GM21717 (cell line): ENCODE measurements around the gene CABP4.
"Not testable (repeated sequence)": the region's sequence is repeated elsewhere in the genome, so short reads cannot be mapped to it uniquely, and the experiment has no call there.

Experiments
- ATAC-seq: cut with Tn5 transposase; IDR thresholded peaks from one replicate; pipeline ENCODE4 v1.9.1; 2021; ENCODE audit warnings: mild to moderate bottlenecking, moderate library complexity; ENCODE audit not compliant: unreplicated experiment

CABP4 gene

DNA sequence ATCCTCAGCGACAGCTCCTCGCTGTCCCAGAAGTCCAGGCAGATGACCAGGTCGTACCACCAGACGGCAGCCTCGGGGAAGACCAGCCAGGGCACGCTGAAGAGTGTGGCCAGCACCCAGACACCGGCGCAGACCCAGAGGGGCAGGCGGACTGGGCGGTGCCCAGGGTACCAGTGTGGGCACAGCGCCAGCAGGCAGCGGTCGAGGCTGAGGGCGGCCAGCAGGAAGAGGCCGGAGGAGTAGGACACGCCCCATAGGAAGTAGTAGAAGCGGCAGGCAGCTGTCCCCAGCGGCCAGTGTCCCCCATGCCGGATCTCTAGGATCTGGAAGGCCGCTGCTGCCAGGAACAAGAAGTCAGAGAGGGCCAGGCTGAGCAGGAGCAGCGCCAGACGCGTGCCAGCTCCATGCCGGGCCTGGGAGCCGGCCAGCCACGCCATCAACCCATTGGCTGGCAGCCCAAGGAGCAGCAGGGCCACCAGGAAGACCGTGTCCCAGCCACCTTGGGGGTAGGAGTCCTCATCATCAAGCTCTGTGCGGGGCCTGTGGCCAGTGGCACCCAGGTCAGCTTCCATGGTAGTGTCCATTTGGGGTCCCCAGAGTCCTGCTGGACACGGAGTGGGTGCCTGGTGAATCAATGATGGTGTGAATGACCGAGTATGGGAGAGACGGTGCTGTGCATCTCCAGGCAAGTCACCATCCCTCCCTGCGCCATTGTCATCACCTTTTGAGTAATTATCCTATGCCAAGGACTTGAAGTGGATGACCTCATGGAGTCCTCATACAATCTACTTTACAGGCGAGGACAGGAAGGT, 2.8 kb upstream of the CABP4 start, which contains the start of gene GPR152:
TSS of gene GPR152 (minus strand) at position 589 of the 812 bp plus-strand sequence. CDS start at position 584, 5 bp downstream.
- ATAC-seq: no peak

DNA sequence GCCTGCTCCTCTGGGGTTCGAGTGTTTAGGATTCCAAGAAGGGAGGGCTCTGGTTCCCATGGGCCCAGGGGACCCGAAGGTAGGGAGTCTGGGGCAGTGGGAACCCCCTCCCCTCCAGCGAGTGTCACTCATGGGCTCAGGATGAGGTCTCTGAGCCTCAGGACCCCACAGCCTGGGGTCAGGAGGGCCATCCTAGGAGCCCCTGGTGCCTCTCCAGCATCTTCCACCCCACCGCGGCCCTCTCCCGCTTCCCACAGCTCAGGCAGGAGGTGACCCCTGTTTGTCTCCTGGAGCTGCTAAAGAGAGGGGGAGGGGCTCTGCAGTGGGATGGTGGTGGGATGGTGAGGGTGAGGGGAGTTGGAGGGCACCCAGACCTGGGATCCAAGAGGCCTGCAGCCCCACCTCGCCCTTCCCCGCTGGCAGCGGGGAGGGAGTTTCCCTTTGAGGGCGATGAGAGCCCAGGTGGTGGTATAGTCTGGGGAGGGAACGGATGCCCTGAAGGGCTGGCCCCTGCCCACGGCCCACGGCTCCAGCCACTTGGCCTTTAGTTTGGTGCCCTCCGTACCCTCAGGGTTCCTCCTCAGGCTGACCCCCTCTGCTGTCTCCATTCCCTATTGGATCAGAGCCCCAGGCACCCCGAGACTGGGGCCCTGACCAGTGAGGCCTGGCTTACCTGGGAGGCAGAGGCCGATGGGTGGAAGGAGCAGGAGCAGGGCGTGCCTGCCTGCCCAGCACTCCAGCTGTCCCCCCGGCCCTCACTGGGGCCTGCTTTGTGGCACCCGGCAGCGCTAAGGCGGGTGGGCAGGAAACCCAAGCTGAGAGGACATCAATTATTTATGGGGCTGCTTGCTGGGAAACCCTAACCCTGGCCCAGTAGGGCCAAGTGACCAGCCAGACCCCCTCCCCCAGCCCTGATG, 1.1 kb upstream of the CABP4 start:
- no peak for ATAC-seq

DNA sequence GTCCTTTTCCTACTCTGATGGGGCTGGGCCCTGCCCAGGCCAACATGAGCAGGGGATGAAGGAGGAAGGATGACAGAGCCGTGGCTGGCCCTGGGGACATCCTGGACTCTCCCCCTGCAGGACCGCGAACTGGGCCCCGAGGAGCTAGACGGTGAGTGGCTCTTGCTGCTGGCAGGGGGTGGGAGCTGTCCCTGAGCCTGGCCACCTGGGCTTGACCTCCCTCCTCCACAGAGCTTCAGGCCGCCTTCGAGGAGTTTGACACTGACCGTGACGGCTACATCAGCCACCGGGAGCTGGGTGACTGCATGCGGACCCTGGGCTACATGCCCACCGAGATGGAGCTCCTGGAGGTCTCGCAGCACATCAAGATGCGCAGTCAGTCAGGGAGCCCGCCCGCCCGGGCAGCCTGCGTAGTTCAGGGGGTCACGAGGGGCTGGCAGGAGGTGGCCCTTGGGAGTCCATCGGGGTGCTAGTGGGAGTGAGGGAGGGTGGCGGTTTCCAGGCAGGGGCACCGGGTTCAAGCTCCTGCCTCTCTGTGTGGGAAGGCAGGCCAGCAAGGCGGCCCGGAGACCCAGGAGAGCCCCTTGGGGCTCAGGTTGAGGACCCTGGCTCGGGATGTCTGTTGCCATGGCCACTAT, 1.0 kb downstream of the CABP4 start:
- ATAC-seq: no peak

DNA sequence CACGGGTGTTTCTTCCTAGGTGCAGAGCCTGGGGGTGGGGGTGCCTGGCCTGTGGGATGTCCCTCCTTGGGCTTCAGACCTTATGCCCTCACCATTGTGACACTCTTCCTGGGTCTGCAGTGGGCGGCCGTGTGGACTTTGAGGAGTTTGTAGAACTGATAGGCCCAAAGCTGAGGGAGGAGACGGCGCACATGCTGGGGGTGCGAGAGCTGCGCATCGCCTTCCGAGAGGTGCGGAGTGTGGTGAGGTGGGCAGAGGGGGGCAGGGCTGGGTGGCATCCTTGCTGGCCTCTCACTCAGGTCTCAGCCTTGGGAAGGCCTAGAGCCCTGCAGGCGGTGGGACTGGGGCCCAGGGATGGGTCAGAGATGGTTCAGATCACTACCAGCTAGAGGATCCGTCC, 2.3 kb downstream of the CABP4 start:
- ATAC-seq: no peak

DNA sequence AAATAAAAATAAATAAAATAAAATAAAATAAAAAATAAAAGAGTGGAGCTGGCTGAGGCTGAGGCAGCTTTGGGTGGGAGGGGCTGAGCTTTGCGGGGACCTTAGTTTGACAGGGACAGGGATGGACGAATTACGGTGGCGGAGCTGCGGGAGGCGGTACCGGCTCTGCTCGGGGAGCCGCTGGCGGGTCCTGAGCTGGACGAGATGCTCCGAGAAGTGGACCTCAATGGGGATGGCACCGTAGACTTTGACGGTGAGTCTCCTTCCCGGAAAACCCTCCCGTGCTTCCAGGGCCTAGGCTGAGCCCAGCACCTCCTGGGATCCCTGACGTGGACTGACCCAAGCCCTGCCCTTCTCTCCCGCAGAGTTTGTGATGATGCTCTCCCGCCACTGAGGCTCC, 3.1 kb downstream of the CABP4 start:
- no peak for ATAC-seq

DNA sequence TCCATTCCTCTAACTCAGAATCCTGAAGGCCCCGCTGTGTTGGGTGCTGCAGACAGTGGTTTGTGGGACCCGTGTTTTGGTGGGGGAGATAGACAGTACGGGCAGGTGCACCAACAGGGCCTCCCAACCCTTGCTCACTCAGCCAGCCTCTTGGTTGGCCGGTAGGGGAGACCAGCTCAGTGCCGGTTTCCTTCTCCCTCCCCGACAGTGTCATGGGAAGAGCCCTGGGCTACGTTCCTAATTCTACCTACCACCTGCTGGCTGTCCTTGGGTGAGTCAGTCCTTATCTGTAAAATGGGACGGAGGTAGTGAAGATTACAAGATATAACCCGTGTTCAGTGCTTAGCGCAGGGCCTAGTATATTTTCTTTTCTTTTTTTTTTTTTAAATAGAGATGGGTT, 8.0 kb downstream of the CABP4 start:
- no peak for ATAC-seq

DNA sequence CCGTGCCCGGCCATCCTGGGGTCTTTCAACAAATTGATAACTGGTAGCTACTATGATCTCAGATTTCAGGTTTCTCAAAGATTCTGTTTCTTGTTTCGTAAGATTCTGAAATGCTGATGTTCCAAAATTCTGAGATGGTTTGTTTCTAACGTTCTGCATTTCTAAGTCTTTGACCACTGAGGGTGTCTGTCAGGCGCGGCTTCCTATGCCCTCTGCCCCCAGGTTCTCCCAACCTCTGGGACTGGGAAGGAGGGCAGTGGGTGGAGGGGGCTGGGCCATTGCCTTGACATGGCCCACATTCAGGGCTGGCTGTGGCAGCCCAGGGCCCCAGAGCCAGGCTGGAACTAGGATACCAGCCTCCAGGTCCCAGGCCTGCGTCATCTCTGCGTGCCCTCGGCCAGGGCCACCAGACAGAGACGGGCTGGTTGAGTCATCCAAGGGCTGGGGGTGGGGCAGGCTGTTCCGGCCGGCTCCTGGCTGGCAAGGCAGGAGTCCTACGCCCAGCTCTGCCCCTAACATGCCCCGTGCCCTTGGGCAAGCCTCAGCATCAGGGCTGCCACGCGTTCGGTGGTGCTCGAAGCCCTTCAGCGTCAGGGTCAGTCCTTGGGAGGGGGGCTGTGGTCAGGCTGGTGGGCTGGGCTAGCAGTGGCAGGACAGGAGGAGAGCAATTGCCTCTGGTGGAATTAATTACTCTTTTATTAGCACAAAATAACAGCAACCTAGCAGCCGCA, 8.7 kb downstream of the CABP4 start:
- ATAC-seq: no peak

DNA sequence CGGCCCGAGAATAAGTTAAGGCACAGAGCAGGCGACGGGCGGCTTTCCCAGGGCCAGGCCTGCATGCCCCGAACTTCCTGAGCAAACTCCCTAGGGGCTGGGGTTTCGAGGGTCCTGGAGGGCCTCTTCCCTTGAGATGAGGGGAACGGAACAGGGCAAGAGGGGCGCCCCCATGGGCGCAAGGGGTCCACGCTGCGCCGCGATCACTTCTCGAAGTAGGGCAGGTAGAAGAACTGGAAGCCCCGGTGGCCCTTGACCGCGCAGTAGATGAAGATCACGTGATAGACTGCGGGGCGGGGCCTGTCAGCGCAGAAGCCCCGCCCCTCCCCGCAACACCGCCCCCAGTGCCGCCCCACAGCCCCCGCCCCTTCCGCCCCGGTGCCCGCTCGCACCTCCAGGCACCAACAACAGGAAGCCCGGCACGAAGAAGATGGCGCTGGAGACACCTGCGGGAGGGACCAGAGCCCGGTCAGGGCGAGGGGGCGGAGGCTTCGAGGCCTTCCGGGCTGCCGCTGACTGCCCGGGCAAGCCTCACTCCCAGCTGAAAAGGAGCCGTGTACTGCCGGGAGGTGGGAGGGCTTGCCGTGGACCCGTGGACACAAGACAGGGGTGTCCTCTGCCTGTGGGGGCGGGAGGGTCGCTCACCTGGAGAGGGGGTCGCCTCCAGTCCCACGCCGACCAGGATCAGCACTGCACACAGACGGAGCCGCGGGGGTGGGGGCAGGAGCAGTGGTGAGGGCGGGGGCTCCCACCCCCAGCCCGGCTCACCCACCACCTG, 9.4 kb downstream of the CABP4 start:
- peak; percentile 33 for ATAC-seq

DNA sequence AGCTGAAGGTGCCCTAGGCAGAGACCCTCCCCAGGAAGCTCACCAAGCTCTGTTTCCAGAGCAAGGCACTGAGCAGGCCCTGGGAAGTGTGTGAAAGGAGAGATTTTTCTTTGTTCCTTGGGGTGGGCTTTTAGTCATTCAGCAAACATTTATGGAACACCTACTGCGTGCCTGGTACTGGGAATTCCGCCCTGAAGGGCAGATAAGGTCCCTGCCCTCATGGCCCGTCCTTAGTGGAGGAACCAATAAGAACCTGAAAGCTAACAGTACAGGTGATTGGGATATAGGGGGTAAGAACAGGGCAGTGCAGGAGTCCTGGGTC, 10.0 kb downstream of the CABP4 start:
- ATAC-seq: no peak

DNA sequence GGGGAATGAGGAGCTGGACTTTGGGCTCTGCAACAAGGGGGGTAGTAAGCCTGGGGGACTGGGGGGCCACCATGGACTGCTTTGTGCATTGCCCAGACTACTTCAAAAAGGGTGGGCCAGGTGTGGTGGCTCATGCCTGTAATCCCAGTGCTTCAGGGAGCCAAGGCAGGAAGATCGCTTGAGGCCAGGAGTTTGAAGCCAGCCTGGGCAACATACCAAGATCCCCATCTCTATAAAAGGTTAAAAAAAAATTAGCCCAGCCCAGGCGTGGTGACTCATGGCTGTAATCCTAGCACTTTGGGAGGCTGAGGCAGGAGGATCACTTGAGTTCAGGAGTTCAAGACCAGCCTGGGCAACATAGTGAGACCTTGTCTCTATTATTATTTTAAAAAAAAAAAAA, 10.4 kb downstream of the CABP4 start:
- ATAC-seq: not testable (repeated sequence)

DNA sequence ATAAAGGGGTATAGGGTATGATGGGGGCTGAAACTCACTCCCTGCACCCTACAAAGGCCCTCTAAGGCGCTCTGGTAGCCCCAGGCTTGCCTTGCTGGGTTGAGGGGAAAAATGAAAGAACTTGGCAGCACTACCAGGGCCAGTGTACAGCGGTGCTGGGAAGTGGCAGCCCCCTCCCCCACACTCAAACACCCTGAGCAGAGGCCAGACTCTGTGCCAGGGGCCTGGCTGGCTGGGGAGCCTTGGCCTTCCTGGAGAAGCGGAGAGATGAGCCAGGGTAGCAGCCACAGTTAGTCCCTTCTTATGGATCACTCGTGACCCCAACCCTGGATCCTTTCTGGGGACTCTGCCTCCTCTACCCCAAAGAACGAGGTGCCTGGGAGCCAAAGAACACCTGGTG, 11.2 kb downstream of the CABP4 start:
- no peak for ATAC-seq

DNA sequence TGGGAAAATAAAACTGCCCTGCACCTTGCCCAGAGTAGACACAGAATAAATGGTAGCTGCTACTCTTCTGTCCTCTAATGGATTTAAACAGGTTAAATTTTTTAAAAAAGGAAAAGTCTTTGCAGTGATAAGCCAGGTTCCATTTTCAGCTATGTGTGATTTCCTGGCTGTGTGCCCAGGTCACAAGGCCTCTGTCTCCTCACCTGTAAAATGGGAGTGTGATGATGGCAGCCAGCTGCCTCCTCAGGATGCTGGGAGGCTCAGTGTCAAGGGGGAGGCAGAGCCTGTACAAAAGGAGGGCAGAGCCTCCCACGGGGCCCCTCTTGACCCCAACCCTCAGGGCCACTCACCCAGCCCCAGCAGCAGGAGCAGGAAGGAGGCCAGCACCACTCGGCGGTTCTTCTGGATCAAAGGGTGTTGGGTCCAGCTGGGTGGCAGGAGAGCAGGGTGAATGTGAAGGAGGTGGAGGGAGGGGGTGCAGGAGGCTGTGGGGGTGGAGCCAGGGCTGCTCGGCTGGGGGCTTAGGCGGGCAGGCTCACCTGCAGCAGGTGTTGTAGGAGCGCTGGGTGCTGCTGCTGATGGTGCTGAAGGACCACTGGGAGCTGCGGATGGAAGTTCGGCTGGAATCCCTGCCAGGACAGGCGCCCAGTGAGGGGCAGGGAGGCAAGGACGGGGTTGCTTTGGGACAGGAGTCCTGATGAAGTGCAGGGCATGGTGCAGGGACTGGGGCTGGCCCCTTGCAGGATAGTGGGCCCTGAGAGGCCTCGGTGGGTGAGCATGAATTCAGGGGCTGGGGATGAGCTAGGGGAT, 12.0 kb downstream of the CABP4 start:
- no peak for ATAC-seq

DNA sequence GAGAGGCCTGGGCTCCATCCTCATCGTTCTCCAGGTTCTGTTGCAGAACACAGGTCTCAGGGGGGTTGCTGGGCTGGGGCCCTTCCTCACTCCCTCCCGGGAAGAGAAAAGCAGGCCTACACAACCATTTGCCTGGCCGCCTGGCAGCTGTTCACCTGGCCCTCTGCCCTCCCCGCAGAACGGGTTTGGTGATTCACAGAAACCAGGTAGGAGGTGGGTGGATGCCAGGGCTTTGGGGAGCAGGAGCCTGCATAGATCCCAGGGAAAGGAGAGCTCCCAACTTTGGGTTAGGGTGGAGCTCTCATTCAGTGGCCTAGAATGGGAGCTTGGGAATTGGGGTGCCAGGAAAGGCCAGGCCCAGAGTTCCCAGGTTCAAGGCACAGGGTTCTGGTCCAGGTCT, 12.9 kb downstream of the CABP4 start:
- no peak for ATAC-seq

DNA sequence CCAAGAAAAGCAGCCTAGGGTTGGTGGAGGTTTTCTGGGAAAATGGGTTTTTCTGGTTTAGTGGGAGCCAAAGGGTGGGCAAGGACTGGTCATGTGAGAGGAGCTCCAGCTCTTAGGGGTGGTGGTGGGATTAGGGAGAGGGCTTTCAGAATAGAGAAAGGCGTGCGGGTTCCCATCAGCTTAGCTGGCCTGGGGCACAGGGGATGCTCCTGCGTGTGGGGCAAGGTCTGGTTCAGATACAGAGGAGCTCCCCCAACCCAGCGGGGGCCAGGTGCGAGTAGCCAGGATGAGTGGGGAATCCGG, 13.3 kb downstream of the CABP4 start:
- no peak for ATAC-seq

DNA sequence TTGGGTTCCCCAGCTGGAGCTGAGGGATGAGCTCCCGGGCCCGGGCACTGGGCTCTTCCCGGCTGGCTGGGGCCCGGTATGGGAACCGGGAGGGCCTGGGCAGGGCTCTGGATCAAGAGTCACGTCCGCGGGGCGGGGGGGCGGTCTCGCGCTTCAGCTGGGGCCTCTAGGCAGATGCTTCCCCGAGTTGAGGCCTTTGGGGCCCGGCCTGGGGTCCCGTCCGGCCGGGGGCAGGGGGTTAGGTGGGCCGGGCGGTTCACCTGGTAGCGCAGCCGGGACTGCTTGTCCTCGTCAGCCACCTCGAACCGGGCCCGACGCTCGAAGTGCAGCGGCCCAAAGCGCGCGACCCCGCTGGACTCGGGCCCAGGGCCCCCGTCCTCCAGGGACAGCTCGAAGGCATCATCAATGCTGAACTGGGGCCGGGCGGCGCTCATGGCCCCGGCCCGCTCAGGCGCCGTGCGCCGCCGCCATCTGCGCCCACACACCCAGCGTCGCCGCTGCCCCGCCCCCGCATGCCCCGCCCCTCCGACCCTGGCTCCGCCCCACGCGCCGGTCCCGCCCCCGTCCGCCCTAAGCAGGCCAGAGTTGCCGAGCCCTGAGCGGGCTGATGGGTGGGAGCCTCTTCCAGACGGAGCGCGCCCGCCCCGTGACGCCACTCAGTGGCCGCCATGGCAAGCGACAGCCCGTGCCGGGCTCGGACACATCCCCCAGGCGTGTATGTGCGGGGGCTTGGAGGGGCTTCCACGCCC, 13.8 kb downstream of the CABP4 start, which contains the start of gene TMEM134:
TSS of gene TMEM134 (minus strand) at position 493 of the 749 bp plus-strand sequence. CDS start at position 434, 59 bp downstream.
- peak; percentile 65 for ATAC-seq

DNA sequence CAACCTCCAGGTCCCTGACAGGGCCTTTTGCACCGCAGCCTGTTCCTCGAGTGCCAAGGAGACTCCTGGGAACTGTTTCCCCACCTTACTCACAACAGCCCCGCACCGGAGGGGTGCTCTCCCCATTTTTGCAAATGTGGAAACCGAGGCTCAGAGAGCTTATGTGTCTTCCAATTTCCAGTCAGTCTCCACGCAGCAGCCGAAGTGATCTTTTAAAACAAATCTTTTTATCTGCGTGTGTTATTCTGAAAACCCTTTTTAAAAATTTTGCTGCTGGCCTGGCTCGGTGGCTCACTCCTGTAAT, 14.3 kb downstream of the CABP4 start:
- no peak for ATAC-seq

DNA sequence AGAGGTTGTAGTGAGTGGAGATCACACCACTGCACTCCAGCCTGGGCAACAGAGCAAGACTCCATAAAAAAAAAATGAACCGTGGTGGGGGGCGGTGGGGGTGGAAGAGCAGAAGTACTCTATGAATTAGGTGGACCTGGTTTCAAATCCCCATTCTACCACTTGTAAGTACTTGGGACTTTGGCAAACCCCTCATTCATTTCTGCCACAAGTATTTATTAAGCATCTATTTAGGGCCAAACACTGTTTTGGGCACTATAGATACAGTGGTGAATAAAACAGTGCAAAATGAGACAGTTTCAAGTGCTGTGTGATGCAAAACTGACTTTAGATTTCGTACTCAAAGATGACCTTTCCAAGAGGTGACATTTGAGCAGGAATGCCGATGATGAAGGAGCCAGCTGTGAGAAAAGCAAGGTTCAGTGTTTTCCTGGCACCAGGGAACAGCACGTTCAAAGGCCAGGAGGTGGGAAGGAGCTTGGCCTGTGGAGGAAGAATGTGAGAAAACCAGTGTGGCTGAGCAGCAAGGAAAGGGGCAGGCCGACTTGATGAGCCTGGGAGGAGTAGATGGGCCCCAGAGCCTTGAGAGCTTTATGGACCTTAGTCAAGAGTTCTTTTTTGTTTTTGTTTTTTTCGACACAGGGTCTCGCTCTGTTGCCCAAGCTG, 15.3 kb downstream of the CABP4 start:
- no peak for ATAC-seq

DNA sequence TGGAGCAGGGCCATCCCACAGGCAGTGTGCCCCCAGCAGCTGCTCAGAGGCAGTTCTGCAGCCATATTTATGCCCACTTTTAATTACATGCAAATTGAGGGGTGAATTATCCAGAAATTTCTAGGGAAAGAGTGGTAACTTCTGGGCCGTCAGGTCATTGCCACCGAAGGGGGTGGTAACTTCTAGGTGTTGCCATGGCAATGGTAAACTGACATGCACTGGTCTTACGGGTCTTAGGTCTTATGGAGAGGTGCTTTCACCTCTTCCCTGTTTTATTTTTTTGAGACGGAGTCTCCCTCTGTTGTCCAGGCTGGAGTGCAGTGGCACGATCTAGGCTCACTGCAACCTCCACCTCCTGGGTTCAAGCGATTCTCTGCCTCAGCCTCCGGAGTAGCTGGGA, 17.7 kb downstream of the CABP4 start:
- ATAC-seq: no peak
